OCI-M2 (cell line): ENCODE results near the gene HOXA9.

Source experiments
- DNase-seq: peaks from one replicate; lab custom pipeline; 2025; ENCODE audit not compliant: unreplicated experiment; lab: John Stamatoyannopoulos, UW

HOXA9 gene

GRCh38 chr7:27188386-27189294 is 23.3 kb upstream of the HOXA9 start:
- DNase-seq: no peak

- no peak for DNase-seq
Observed at GRCh38 chr7:27187475-27188385, 22.4 kb upstream of the HOXA9 start.

GRCh38 chr7:27186668-27187474 is 21.5 kb upstream of the HOXA9 start:
- DNase-seq: no peak

- no peak for DNase-seq
Observed at GRCh38 chr7:27185854-27186667, 20.7 kb upstream of the HOXA9 start.

GRCh38 chr7:27185013-27185853 is 19.9 kb upstream of the HOXA9 start, which contains the start of gene HOXA11:
HOXA11 (minus strand) TSS chr7:27185232; CDS start chr7:27185144, 88 bp downstream.
- DNase-seq: no peak

GRCh38 chr7:27184337-27185012 is 19.1 kb upstream of the HOXA9 start:
- no peak for DNase-seq

- no peak for DNase-seq
Observed at GRCh38 chr7:27183682-27184336, 18.5 kb upstream of the HOXA9 start.

GRCh38 chr7:27182861-27183681 is 17.7 kb upstream of the HOXA9 start:
- DNase-seq: no peak

- no peak for DNase-seq
Observed at GRCh38 chr7:27182285-27182841, 17.0 kb upstream of the HOXA9 start.

- no peak for DNase-seq
Observed at GRCh38 chr7:27181795-27182275, 16.5 kb upstream of the HOXA9 start.

GRCh38 chr7:27180431-27181420 is 15.4 kb upstream of the HOXA9 start:
- no peak for DNase-seq

- DNase-seq: no peak
Observed at GRCh38 chr7:27179503-27180430, 14.4 kb upstream of the HOXA9 start.

- no peak for DNase-seq
Observed at GRCh38 chr7:27179030-27179429, 13.7 kb upstream of the HOXA9 start.

GRCh38 chr7:27178366-27178765 is 13.0 kb upstream of the HOXA9 start:
- DNase-seq: no peak
